GM19463 (cell line): ENCODE measurements around the gene AMHR2.
"Not testable (repeated sequence)": the region's sequence is repeated elsewhere in the genome, so short reads cannot be mapped to it uniquely, and the experiment has no call there.

Source experiments
- ATAC-seq: cut with Tn5 transposase; IDR thresholded peaks from one replicate; pipeline ENCODE4 v1.9.1; 2021; ENCODE audit warnings: mild to moderate bottlenecking, moderate library complexity; ENCODE audit not compliant: unreplicated experiment

The AMHR2 gene

GRCh38 chr12:53423597-53423996 is at the start of gene AMHR2:
Gene AMHR2, plus strand, starts transcription at chr12:53423855. Its CDS starts 80 bp downstream, at chr12:53423935.
- no peak for ATAC-seq

GRCh38 chr12:53374277-53374676 is 49.4 kb upstream of the AMHR2 start:
- not testable (repeated sequence) for ATAC-seq

- no peak for ATAC-seq
Measured at GRCh38 chr12:53376747-53377146, 46.9 kb upstream of the AMHR2 start.

GRCh38 chr12:53378222-53378621 is 45.4 kb upstream of the AMHR2 start:
- ATAC-seq, result no peak

- no peak for ATAC-seq
Measured at GRCh38 chr12:53378724-53379388, 44.8 kb upstream of the AMHR2 start.

GRCh38 chr12:53379389-53380103 is 44.1 kb upstream of the AMHR2 start:
- peak; percentile 62 for ATAC-seq

- ATAC-seq, result peak; percentile 41
Measured at GRCh38 chr12:53380104-53380793, 43.4 kb upstream of the AMHR2 start, which contains the start of gene SP1. Gene SP1, plus strand, starts transcription at chr12:53380176. Its CDS starts 116 bp downstream, at chr12:53380292.

- no peak for ATAC-seq
Measured at GRCh38 chr12:53380794-53381730, 42.6 kb upstream of the AMHR2 start.

GRCh38 chr12:53381731-53382630 is 41.7 kb upstream of the AMHR2 start:
- ATAC-seq, result no peak

GRCh38 chr12:53383258-53383657 is 40.4 kb upstream of the AMHR2 start:
- no peak for ATAC-seq

GRCh38 chr12:53386381-53386780 is 37.3 kb upstream of the AMHR2 start:
- ATAC-seq, result not testable (repeated sequence)

GRCh38 chr12:53388932-53389331 is 34.7 kb upstream of the AMHR2 start:
- ATAC-seq, result no peak

- ATAC-seq, result no peak
Measured at GRCh38 chr12:53389702-53390101, 34.0 kb upstream of the AMHR2 start.

- ATAC-seq, result no peak
Measured at GRCh38 chr12:53391724-53392123, 31.9 kb upstream of the AMHR2 start.

GRCh38 chr12:53399896-53400295 is 23.8 kb upstream of the AMHR2 start:
- ATAC-seq, result no peak

GRCh38 chr12:53402351-53402750 is 21.3 kb upstream of the AMHR2 start:
- not testable (repeated sequence) for ATAC-seq

- no peak for ATAC-seq
Measured at GRCh38 chr12:53402871-53403270, 20.8 kb upstream of the AMHR2 start.

GRCh38 chr12:53410951-53411350 is 12.7 kb upstream of the AMHR2 start:
- ATAC-seq, result no peak

GRCh38 chr12:53413485-53414204 is 10.0 kb upstream of the AMHR2 start:
- no peak for ATAC-seq
